D721Med (cell line): ENCODE data around the gene TNIP3.

Source experiments
- DNase-seq: peaks from one replicate; pipeline ENCODE4 v3.0.0; 2011; ENCODE audit warnings: low spot score; ENCODE audit not compliant: insufficient read length
- FAIRE-seq: peaks from 2 replicates; lab custom pipeline; 2011; peaks lifted over from hg19 to GRCh38; lab: Jason Lieb, UNC
- TF ChIP-seq, protein P1 (sequence below): IDR thresholded peaks from 2 replicates; pipeline ENCODE4 v1.5.1; 2012; ENCODE audit warnings: mild to moderate bottlenecking, control low read depth; ENCODE audit not compliant: insufficient read depth; ENCODE audit errors: missing control alignments

TNIP3 gene

DNA sequence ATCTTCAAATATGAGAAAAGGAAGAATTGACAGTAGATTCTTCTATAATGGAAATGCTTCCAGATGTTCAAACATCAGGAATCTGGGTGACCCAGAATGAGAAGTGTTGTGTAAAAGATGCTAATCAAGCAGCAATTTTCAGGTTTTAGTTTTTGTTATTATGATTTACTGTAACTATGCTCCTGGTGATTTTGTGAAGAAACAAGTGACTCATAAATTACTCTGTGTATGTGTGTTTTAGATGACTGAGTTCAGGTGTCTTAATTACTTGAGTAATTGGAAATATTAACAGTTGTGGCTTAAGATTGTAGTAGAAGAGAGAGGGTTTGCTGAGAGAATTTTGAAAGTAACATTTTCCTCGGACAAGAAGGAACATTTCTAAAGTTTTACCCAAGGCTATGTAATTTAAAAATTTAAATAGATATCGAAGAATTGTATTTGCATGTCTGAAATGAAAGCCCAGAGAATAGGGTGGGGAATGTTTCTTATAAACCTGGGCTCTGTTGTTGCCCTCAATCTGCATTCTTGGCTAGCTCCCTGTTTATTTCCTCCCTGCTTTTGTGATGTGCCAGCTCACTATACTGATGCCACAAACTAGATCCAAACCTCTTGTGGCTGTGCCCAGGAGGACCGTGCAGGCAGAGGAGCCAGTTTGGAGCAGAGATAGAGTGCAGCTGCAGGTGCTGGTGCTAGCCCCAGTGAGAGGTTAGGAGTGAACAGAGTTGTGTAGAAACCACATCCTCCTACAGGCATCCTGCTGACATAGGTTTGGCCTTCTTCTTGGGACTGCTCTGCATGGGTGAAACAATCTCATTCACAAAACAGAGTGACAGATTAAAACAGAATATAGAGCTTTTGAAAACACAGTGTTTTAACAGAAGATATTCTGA is 25.4 kb upstream of the TNIP3 start:
- TF ChIP-seq, protein P1, sequence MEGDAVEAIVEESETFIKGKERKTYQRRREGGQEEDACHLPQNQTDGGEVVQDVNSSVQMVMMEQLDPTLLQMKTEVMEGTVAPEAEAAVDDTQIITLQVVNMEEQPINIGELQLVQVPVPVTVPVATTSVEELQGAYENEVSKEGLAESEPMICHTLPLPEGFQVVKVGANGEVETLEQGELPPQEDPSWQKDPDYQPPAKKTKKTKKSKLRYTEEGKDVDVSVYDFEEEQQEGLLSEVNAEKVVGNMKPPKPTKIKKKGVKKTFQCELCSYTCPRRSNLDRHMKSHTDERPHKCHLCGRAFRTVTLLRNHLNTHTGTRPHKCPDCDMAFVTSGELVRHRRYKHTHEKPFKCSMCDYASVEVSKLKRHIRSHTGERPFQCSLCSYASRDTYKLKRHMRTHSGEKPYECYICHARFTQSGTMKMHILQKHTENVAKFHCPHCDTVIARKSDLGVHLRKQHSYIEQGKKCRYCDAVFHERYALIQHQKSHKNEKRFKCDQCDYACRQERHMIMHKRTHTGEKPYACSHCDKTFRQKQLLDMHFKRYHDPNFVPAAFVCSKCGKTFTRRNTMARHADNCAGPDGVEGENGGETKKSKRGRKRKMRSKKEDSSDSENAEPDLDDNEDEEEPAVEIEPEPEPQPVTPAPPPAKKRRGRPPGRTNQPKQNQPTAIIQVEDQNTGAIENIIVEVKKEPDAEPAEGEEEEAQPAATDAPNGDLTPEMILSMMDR = no peak
- FAIRE-seq = no peak
- no peak for DNase-seq

DNA sequence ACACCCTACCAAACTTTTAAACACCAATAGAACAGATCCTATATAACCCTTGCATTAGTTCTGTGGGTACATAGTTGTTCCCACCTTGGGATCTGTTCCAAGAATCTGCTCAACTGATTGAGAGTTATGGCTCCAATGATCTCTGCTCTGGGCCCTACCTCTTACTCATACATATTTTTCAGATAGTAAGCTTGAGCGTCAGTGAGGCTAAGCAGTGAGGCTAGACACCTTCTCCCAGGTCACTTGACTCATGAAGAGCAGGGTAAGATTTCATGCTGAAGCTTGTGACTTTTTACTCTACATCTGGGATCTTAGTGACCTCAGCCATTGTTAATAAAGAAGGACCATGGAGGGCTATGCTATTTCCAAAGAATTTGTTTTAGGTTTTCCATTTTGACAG is 23.1 kb upstream of the TNIP3 start:
- FAIRE-seq (no peak), DNase-seq (no peak)
- TF ChIP-seq, protein P1 = no peak

DNA sequence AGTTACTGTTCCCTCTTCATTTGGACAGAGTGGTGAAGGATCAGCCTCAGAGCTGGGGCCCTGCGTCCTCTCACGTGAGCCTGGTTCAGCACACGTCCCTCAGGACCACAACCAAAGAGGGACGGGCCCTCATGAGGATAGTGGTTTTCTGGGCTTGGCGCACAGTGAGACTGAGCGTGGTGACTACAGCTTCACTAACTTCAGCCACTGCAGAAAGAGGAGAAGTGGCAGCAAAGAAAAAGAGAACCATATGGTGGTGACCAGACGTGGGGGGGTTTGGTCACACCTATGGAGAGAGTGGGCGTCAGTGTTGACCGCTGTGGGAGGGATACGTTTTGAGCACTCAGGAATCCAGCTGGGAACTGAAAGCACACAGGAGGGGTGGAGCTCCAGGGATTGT is 21.8 kb upstream of the TNIP3 start:
- FAIRE-seq (no peak), DNase-seq (no peak)
- TF ChIP-seq, protein P1 = no peak

GRCh38 chr4:121183989-121184388 is 19.9 kb upstream of the TNIP3 start:
- TF ChIP-seq, protein P1 = no peak
- no peak for DNase-seq
- FAIRE-seq = no peak

DNA sequence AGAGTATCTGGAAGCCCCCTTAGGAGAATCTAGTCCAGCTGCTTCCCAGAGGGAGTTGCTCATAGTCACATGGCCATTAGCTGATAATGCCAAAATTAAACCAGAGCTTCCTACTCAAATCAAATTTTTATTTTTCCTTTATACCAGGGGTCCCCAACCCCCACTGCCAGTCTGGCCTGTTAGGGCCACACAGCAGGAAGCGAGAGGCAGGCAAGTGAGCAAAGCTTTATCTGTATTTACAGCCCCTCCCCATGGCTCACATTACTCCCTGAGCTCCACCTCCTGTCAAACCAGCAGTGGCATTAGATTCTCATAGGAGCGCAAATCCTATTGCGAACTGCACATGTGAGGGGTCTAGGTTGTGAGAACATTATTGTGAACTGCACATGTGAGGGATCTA is 19.2 kb upstream of the TNIP3 start:
- no peak for DNase-seq
- FAIRE-seq = no peak
- TF ChIP-seq, protein P1 = no peak

DNA sequence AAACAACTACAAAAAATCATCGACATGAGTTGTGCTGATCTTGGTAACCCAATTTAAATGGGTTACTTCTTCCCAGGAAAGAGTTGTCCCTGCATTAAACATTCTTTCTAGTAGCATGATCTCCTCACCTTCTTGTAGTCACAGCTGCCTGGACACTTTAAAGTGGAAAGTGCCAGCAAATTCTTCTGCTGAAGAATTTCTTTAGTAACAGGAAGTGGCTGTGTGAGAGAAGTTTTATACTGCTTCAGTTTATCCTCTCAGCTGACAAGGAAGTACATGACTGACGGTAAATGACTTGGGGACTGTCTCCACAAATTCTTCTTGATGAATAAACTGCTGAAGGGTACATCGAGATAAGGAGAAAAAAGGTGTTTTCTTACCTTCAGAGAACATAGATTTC is 18.2 kb upstream of the TNIP3 start:
- TF ChIP-seq, protein P1 = no peak
- FAIRE-seq = no peak
- DNase-seq = no peak

- FAIRE-seq (no peak), DNase-seq (no peak)
- TF ChIP-seq, protein P1 = no peak
Measured at GRCh38 chr4:121181493-121181892, 17.4 kb upstream of the TNIP3 start.
